Panc1 (cell line): ENCODE results near the gene ITGB3. TPM values are rescaled to one million over a fixed set of nuclear protein-coding genes. Genes with fewer than 3 reads are reported as not detected.

Experiments
- ATAC-seq: fragments of 200-7000 bp; cut with Tn5 transposase; 2 replicates; pipeline ENCODE4 v1.9.1; 2020; ENCODE audit warnings: mild to moderate bottlenecking, moderate library complexity
- BruUV-seq: library from RNA; stranded (reverse); fragments of 400-500 nt; replicated peaks from 2 replicates; lab custom pipeline; 2021; lab: Mats Ljungman, UMichigan
- CTCF ChIA-PET: fragments of 300-600 bp; sonication (Branson Sonifier 250); formaldehyde crosslinking; loops from one replicate; lab custom pipeline; 2022; ENCODE audit warnings: antibody characterized with exemption; lab: Charles Lee
- POLR2A ChIA-PET: fragments of 300-600 bp; sonication (Branson Sonifier 250); formaldehyde crosslinking; loops from one replicate; lab custom pipeline; 2022; ENCODE audit warnings: antibody characterized with exemption; lab: Charles Lee
- DNase-seq: peaks from one replicate; pipeline ENCODE4 v3.0.0-alpha.2; 2010; ENCODE audit warnings: low read depth, low spot score
- H3K27ac ChIP-seq: 2 replicates; pipeline ENCODE4 v1.5.1; 2011; ENCODE audit warnings: mild to moderate bottlenecking, low read length, inconsistent platforms
- H3K27me3 ChIP-seq: fragments of 200-500 bp; sonication (Bioruptor generic); 2 replicates; pipeline ENCODE4 v1.6.0; 2014; ENCODE audit warnings: low read length, inconsistent platforms; ENCODE audit not compliant: control insufficient read depth, insufficient read depth
- H3K36me3 ChIP-seq: fragments of 200-500 bp; sonication (Bioruptor generic); 2 replicates; pipeline ENCODE4 v1.5.1; 2014; ENCODE audit warnings: inconsistent platforms, mild to moderate bottlenecking, low read length, moderate library complexity; ENCODE audit not compliant: control insufficient read depth, insufficient read depth
- H3K4me1 ChIP-seq: 2 replicates; pipeline ENCODE4 v1.5.1; 2011; ENCODE audit warnings: inconsistent platforms, mild to moderate bottlenecking, low read length, moderate library complexity; ENCODE audit not compliant: control insufficient read depth, insufficient read depth
- H3K4me3 ChIP-seq, 2 experiments: 2 replicates each; pipeline ENCODE4 v1.5.1; 2011 to 2012; ENCODE audit warnings: low read depth in 2 of 2, low read length in 2 of 2, mild to moderate bottlenecking in 2 of 2, inconsistent platforms in 1 of 2, moderate library complexity in 1 of 2
- H3K9me3 ChIP-seq: fragments of 200-500 bp; sonication (Bioruptor generic); 2 replicates; pipeline ENCODE4 v1.5.1; 2014; ENCODE audit warnings: low read depth, mild to moderate bottlenecking, inconsistent platforms, low read length, moderate library complexity; ENCODE audit not compliant: control insufficient read depth, insufficient read depth
- CTCF ChIP-seq: fragments of 450-650 bp; IDR thresholded peaks from 2 replicates; pipeline ENCODE4 v1.5.1; 2017; ENCODE audit warnings: mild to moderate bottlenecking
- POLR2AphosphoS5 ChIP-seq: IDR thresholded peaks from 2 replicates; pipeline ENCODE4 v1.6.1; 2012; ENCODE audit warnings: mild to moderate bottlenecking, low read depth, low read length, moderate library complexity
- REST ChIP-seq, 2 experiments: IDR thresholded peaks; 2 replicates each; pipeline ENCODE4 v1.6.1; 2011 to 2012; ENCODE audit warnings: low read depth in 2 of 2, control low read depth in 1 of 2, low read length in 1 of 2, mild to moderate bottlenecking in 1 of 2, moderate library complexity in 1 of 2; ENCODE audit not compliant: insufficient read depth in 1 of 2
- SIN3A ChIP-seq: IDR thresholded peaks from 2 replicates; pipeline ENCODE4 v1.6.1; 2012; ENCODE audit warnings: low read depth, mild to moderate bottlenecking, low read length, moderate library complexity, borderline replicate concordance; ENCODE audit not compliant: insufficient read depth
- TCF7L2 ChIP-seq: IDR thresholded peaks from 2 replicates; pipeline ENCODE4 v1.6.1; 2011; ENCODE audit warnings: mild to moderate bottlenecking, low read depth, low read length, inconsistent platforms
- in situ Hi-C: cut with HindIII; loops from 2 replicates; pipeline ENCODE4 v1.10.0; 2016; ENCODE audit warnings: low sequenced_read_pairs, low pct_unique_long_range_greater_than_20kb
- intact Hi-C: fragments of 100-400 bp; cut with micrococcal nuclease; formaldehyde crosslinking; loops from one replicate; pipeline ENCODE4 v1.10.0; 2022; ENCODE audit not compliant: unreplicated experiment
- total RNA-seq: library from RNA; stranded (reverse); gene quantifications from one replicate; pipeline ENCODE4 v1.2.1, GENCODE V29; 2021; ENCODE audit not compliant: unreplicated experiment

ITGB3 gene
- total RNA-seq, 1 experiment from 2014 or later = 17.6 TPM

- CTCF ChIA-PET = no interaction called here
- Histone ChIP-seq H3K9me3 (no peaks in the 10 kb centered on the region), H3K27me3 (no peaks in the 10 kb centered on the region), H3K27ac (peak overlapping the region; percentile 12; the same call in 1 of the 2 replicates), H3K4me3 (no peak overlapping the region), H3K36me3 (no peaks in the 10 kb centered on the region), H3K4me1 (peaks cover 10% of the 10 kb centered on the region)
- in situ Hi-C loops (no loop called here), intact Hi-C loops (no loop called here)
- BruUV-seq = no TSS peak
- POLR2A ChIA-PET = interaction anchor here (0.6 kb wide), 1 partner anchor 51 kb away, joined by 3 read pairs; no protein-coding TSS in a partner anchor
- DNase-seq (no peak), ATAC-seq (no peak)
- no peak for TF ChIP-seq SIN3A
- no peak for TF ChIP-seq REST (IDR thresholded peaks at IDR 0.05; ENCODE audit: insufficient read depth in 1 of 2, low read depth in 2 of 2, low read length in 1 of 2)
- no peak for TF ChIP-seq CTCF
- TF ChIP-seq POLR2AphosphoS5 = no peak
- no peak for TF ChIP-seq TCF7L2
Observed at GRCh38 chr17:47311420-47311819, 57.8 kb downstream of the ITGB3 start.

- ChIA-PET POLR2A (no interaction called here), CTCF (interaction anchor here (0.6 kb wide), 1 partner anchor 112 kb away, joined by 3 read pairs; no protein-coding TSS in a partner anchor)
- Histone ChIP-seq H3K4me3 (no peak overlapping the region), H3K4me1 (peaks cover 10% of the 10 kb centered on the region), H3K27me3 (no peaks in the 10 kb centered on the region), H3K36me3 (no peaks in the 10 kb centered on the region), H3K27ac (peak overlapping the region; percentile 73; the same call in 1 of the 2 replicates), H3K9me3 (no peaks in the 10 kb centered on the region)
- in situ Hi-C loops (no loop called here), intact Hi-C loops (loop anchor here (2.0 kb wide), 1 partner anchor 85 kb away; no protein-coding TSS in a partner anchor)
- ATAC-seq (peak; percentile 84), DNase-seq (peak; percentile 56)
- no TSS peak for BruUV-seq
- TF ChIP-seq POLR2AphosphoS5 = no peak
- TF ChIP-seq CTCF = peak; percentile 68; the same call in 1 of the 2 replicates
- TF ChIP-seq SIN3A = no peak
- TF ChIP-seq REST (IDR thresholded peaks at IDR 0.05; ENCODE audit: insufficient read depth in 1 of 2, low read depth in 2 of 2, low read length in 1 of 2) = no peak
- TF ChIP-seq TCF7L2 = no peak
Observed at GRCh38 chr17:47315451-47316266, 62.0 kb downstream of the ITGB3 start.
